Spinal cord (tissue), 10 donors: ENCODE results near the gene SLC1A2. TPM values are rescaled to one million over a fixed set of nuclear protein-coding genes. Genes with fewer than 3 reads are reported as not detected.

Experiments
- DNase-seq, 6 donors: peaks; one replicate each; pipeline versions ENCODE4 v3.0.0 to v3.0.0-alpha.2; 2013 to 2015; ENCODE audit warnings: low spot score in 6 of 6, low read depth in 4 of 6
- H3K27ac ChIP-seq: one replicate; pipeline ENCODE4 v1.5.1; 2013; ENCODE audit warnings: low read depth, low read length, control low read depth
- H3K27me3 ChIP-seq: one replicate; pipeline ENCODE4 v1.6.1; 2013; ENCODE audit warnings: low read length; ENCODE audit not compliant: control insufficient read depth, insufficient read depth
- H3K36me3 ChIP-seq: one replicate; pipeline ENCODE4 v1.6.1; 2013; ENCODE audit warnings: low read length; ENCODE audit not compliant: control insufficient read depth, insufficient read depth
- H3K4me1 ChIP-seq: one replicate; pipeline ENCODE4 v1.6.1; 2013; ENCODE audit warnings: low read length; ENCODE audit not compliant: control insufficient read depth, insufficient read depth
- H3K4me3 ChIP-seq: one replicate; pipeline ENCODE4 v1.5.1; 2013; ENCODE audit warnings: low read depth, low read length, control low read depth
- H3K9me3 ChIP-seq: one replicate; pipeline ENCODE4 v1.6.1; 2013; ENCODE audit warnings: low read length; ENCODE audit not compliant: control insufficient read depth, insufficient read depth
- WGBS: methylation state at CpG from one replicate; pipeline ENCODE4 v1.1.5; 2013; ENCODE audit warnings: missing lambda C conversion rate; ENCODE audit not compliant: insufficient coverage; 5-methylcytosine and 5-hydroxymethylcytosine counted together
- polyA plus RNA-seq, 2 donors: library from polyadenylated mRNA; unstranded; fragments of 120-200 nt; gene quantifications; one replicate each; pipeline ENCODE4 v1.2.1, GENCODE V29; 2013; ENCODE audit not compliant: insufficient read length in 2 of 2
- total RNA-seq, 2 donors: library from RNA; depleted of rRNA in 1 of 2; stranded (reverse); fragments of 120-200 nt in 1 of 2; fragments of >200 nt in 1 of 2; gene quantifications; one replicate each; pipeline versions ENCODE4 v1.2.3 to v1.2.4, GENCODE V29; 2013 to 2014
- donor health status: healthy.

SLC1A2 gene
- total and polyA plus RNA-seq, 4 donors = 87.4 to 270 (median 196) TPM

DNA sequence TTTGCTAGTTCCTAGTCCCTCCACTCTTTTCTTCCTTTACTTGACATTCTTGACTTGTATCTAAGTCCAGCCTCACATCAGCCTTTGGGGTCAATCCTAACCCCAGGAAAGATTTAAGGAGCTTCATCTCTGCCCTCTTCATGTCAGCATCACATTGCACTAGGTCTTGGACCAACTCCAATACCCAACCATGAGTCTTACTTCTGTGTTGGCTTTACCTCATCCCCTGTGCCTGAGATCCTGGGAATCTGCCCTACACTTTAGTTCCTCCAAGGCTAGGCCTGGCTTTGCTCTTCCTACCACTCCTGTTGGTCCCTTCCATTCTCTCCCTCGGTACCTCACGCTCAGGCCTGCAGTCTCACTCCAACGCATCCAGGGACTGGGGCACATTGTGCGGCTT is 117.0 kb downstream of the SLC1A2 start:
- Histone ChIP-seq H3K36me3 (peaks cover 22% of the 10 kb centered on the region), H3K27ac (no peak overlapping the region), H3K4me3 (no peak overlapping the region), H3K4me1 (peaks cover 7% of the 10 kb centered on the region), H3K27me3 (no peaks in the 10 kb centered on the region), H3K9me3 (no peaks in the 10 kb centered on the region)
- WGBS = 93% methylated on average over 4 of the region's 4 CpGs
- DNase-seq = no peak

DNA sequence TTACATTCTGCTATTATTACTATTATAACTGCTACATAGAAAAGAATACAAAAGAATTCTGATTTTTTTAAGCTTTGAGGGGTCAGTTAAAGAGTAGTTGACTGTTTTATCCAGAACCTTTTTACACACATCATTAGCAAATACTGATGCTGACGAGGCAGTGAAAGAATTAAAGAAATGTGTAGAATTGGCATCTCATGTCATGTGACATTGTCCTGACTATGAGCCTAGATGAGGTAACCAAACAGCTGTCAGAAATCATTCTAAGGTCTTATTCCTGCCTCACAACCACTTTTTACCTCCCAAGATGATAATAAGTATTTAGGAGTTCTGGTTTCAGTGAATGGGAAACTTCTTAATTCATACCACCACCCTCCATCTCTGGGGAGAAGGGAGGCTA is 121.0 kb downstream of the SLC1A2 start:
- Histone ChIP-seq H3K4me1 (no peaks in the 10 kb centered on the region), H3K9me3 (no peaks in the 10 kb centered on the region), H3K4me3 (no peak overlapping the region), H3K27ac (no peak overlapping the region), H3K27me3 (no peaks in the 10 kb centered on the region), H3K36me3 (peaks cover 12% of the 10 kb centered on the region)
- no CpG with 5 or more reads among the region's 1 CpG for WGBS
- DNase-seq = no peak

DNA sequence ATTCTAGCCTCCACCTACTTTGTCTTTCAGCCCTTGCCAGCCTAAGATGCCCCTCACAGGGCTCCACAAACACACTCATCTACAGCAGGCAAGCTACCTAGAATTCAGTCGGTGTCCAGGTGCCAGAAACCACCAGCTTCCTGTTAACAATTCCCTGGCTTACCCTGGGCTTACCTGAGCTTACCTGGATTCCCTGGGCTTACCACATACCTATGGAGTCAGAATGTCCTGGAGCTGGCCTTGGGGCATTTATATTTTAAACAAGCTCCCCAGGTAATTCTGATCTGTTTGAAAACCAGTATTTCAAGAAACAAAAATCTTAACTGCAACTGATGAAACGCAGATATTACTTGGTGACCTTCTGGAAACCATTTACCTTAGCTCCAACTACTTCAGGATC is 123.6 kb downstream of the SLC1A2 start:
- Histone ChIP-seq H3K27me3 (no peaks in the 10 kb centered on the region), H3K4me3 (no peak overlapping the region), H3K36me3 (peaks cover 8% of the 10 kb centered on the region), H3K27ac (no peak overlapping the region), H3K4me1 (no peaks in the 10 kb centered on the region), H3K9me3 (no peaks in the 10 kb centered on the region)
- WGBS = 87% methylated on average over 1 of the region's 2 CpGs
- DNase-seq = no peak

DNA sequence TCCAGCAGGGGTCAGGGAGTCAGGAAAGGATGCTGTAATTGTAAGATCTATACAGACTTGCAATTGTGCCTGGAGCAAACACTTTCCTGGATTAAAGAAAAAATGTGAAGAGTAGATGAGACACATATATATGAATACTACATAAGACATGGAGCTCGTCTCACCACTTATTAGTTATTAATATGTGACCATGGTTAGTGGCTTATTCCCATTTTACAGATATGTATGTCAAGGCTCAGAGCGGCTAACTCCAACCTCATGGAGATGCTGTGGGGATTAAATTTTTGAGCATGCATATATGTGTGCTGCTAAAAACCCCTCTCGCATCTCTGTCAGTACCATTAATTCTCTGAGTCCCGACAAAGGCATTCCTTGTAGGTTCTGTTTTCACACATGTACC is 125.7 kb downstream of the SLC1A2 start:
- Histone ChIP-seq H3K36me3 (peaks cover 5% of the 10 kb centered on the region), H3K4me3 (no peak overlapping the region), H3K27me3 (no peaks in the 10 kb centered on the region), H3K4me1 (no peaks in the 10 kb centered on the region), H3K9me3 (no peaks in the 10 kb centered on the region), H3K27ac (no peak overlapping the region)
- no peak for DNase-seq
- WGBS = no CpG with 5 or more reads among the region's 4 CpGs

DNA sequence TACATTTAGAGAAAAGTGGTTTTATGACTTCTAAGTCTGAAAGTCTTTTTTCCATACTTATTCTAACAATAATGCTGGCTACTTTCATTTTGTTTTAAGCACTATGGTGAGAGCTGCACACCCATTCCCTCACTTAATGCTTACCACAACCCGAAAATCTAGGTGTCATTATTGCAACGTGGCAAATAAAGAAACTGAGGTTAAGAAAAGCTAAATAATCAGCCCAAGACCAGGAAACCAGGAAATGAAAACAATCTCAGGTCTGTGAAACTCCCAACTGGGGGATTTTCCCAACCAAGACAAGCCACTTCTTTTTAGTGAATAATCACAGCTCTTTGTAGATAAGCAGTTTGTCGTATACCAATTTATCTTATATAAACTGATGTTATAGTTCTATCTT is 126.3 kb downstream of the SLC1A2 start:
- WGBS = no CpG with 5 or more reads among the region's 3 CpGs
- H3K27ac ChIP-seq = no peak overlapping the region

DNA sequence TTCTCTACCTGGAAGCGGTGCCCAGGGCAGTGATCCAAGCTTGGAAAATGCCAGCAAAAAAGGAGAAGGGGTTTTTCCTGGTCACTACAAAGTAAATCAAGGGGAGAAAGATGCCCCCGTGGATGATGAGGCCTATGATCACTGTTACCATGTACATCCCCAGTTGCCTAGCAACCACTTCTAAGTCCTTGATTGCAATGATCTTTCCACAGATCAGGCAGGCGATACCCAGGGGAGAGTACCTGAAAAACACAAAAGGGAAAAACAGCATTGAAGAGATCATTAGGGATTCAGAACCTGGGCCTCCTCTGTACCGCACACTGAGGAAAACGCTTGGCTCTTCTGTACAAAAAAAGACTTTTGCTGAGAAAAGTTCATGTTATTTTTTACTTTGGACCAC is 127.1 kb downstream of the SLC1A2 start:
- no peak overlapping the region for H3K27ac ChIP-seq
- no peaks in the 10 kb centered on the region for H3K27me3 ChIP-seq
- WGBS = 45% methylated on average over 3 of the region's 5 CpGs
- H3K4me1 ChIP-seq = no peaks in the 10 kb centered on the region
- no peaks in the 10 kb centered on the region for H3K9me3 ChIP-seq
- peak in 2 of 6 donors; percentile 38 to 85 for DNase-seq
- H3K36me3 ChIP-seq = peaks cover 5% of the 10 kb centered on the region
- no peak overlapping the region for H3K4me3 ChIP-seq

More for the DNA sequence above, 126.3 kb downstream of the SLC1A2 start:
- Histone ChIP-seq H3K36me3 (peaks cover 5% of the 10 kb centered on the region), H3K27me3 (no peaks in the 10 kb centered on the region), H3K4me1 (no peaks in the 10 kb centered on the region), H3K4me3 (no peak overlapping the region), H3K9me3 (no peaks in the 10 kb centered on the region)
- DNase-seq = no peak

DNA sequence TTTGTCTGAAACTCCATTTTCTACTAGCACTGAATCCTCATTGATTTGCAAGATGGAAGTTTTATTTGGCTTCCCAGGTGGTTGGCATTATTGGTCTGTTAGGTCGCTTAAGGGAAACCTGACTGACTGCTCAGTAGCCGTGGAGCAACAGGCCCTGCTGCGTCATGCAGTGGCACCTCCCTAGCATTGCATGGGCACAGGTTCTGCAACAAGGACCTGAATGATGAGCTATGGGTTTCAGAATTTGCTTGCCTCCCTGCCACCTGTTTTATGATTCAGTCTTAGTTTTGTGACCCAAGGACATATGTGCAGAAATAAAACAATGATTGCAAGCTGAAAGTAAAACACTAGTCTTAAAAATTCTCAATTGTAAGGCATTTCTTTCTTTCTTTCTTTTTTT is 128.5 kb downstream of the SLC1A2 start:
- DNase-seq = no peak
- Histone ChIP-seq H3K36me3 (no peaks in the 10 kb centered on the region), H3K9me3 (no peaks in the 10 kb centered on the region), H3K27me3 (no peaks in the 10 kb centered on the region), H3K27ac (no peak overlapping the region), H3K4me3 (no peak overlapping the region), H3K4me1 (no peaks in the 10 kb centered on the region)
- WGBS = 73% methylated on average over 3 of the region's 3 CpGs

DNA sequence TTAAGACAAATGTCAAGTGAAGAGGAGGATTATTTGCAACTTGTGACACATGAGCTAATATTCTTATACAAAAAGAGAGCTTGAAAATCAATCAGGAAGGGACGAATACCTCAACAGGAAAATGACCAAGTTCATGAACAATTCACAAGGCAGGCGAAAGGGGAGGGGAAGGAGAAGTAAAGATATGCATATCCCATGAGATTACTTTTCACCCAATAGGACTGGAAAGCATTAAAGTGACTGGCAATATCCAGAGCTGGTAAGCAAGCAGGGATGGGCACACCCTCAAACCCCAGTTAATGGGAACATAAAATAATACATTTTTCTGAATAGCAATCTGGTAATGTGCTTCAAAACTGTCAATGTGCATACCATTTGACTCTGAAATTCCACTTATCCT is 129.5 kb downstream of the SLC1A2 start:
- Histone ChIP-seq H3K9me3 (no peaks in the 10 kb centered on the region), H3K4me1 (no peaks in the 10 kb centered on the region), H3K27me3 (no peaks in the 10 kb centered on the region), H3K4me3 (no peak overlapping the region), H3K27ac (no peak overlapping the region), H3K36me3 (no peaks in the 10 kb centered on the region)
- no peak for DNase-seq
- WGBS = no CpG with 5 or more reads among the region's 2 CpGs

DNA sequence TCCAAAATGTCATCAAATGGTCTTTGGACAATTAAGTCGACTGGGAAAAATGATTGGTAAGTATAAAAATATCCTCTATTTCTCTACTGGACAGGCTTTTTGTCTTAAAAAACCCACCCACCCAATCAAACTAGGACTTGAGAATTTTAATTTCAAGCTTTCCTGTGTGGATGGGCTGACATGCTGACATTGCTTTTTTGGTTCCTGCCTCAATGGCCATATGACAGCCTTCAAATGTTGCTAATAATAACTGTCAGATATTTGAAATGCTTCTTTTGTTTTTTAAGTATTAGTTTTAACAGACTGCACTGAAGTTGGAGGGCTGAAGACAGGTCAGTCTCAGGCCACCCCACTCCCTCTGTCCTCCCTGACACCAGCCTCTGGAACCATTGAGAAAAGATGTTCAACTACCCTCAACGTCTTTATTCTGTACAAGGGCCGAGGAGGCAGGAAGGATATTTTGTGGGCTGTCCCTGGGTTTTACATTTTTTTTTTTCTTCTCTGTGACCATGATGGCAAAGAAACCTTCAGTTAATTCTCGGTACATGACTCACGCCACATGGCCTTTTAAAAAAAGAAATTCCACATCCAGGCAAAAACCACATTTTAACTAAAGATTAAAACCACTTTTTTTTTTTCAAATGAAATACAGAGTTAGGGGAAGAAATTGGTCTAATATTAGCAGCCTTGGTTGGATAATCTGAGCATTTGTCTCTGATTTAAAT is 130.4 kb downstream of the SLC1A2 start:
- Histone ChIP-seq H3K9me3 (no peaks in the 10 kb centered on the region), H3K27ac (no peak overlapping the region), H3K27me3 (no peaks in the 10 kb centered on the region), H3K4me1 (no peaks in the 10 kb centered on the region), H3K36me3 (no peaks in the 10 kb centered on the region), H3K4me3 (no peak overlapping the region)
- no CpG with 5 or more reads among the region's 5 CpGs for WGBS
- DNase-seq = no peak

DNA sequence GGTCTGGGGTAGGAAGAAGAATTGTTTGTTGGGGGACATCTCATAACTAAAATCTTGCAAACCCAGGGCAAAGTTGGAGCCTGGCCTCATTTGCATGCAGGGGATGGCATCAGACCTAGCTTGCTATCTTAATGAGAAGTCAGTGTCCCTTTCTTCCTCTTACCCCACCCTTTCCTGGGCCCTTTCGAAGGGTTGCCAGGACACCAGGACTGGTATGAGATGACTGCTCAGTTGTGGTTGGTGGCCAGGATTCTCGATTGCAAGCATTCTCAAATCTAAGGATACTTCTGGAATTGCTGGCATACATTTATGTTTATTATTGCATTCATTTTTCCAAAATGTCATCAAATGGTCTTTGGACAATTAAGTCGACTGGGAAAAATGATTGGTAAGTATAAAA is 131.0 kb downstream of the SLC1A2 start:
- WGBS = no CpG with 5 or more reads among the region's 3 CpGs
- H3K27ac ChIP-seq = no peak overlapping the region
- no peaks in the 10 kb centered on the region for H3K36me3 ChIP-seq
- peak in 1 of 6 donors; percentile 38 for DNase-seq
- no peak overlapping the region for H3K4me3 ChIP-seq
- no peaks in the 10 kb centered on the region for H3K9me3 ChIP-seq
- no peaks in the 10 kb centered on the region for H3K27me3 ChIP-seq
- no peaks in the 10 kb centered on the region for H3K4me1 ChIP-seq
